PC-9 (cell line): ENCODE results near the gene CNTN6. TPM values are rescaled to one million over a fixed set of nuclear protein-coding genes. Genes with fewer than 3 reads are reported as not detected.

Source experiments
- BruUV-seq: library from RNA; stranded (reverse); fragments of 400-500 nt; replicated peaks from 2 replicates; lab custom pipeline; 2021; lab: Mats Ljungman, UMichigan
- CTCF ChIA-PET: fragments of 300-600 bp; sonication (Branson Sonifier 250); formaldehyde crosslinking; loops from one replicate; lab custom pipeline; 2022; ENCODE audit warnings: antibody characterized with exemption; lab: Charles Lee
- POLR2A ChIA-PET: fragments of 300-600 bp; sonication (Branson Sonifier 250); formaldehyde crosslinking; loops from one replicate; lab custom pipeline; 2022; ENCODE audit warnings: antibody characterized with exemption; ENCODE audit not compliant: unreplicated experiment; lab: Charles Lee
- DNase-seq, 2 experiments: peaks; one replicate each; pipeline versions ENCODE4 v3.0.0 to v3.0.0-alpha.2; 2015 to 2022; ENCODE audit warnings: mixed read lengths in 1 of 2
- H2AFZ ChIP-seq: fragments of 200-600 bp; sonication (generic); 2 replicates; pipeline ENCODE4 v1.8.1; 2017; ENCODE audit warnings: antibody characterized with exemption
- H3F3A ChIP-seq: fragments of 200-600 bp; sonication (generic); 2 replicates; pipeline ENCODE4 v1.8.1; 2017; ENCODE audit warnings: antibody characterized with exemption, mild to moderate bottlenecking, low read depth; ENCODE audit not compliant: insufficient read depth
- H3K27ac ChIP-seq: fragments of 200-600 bp; sonication (generic); 2 replicates; pipeline ENCODE4 v1.6.1; 2016; ENCODE audit warnings: mixed run types
- H3K27me3 ChIP-seq: fragments of 200-600 bp; sonication (generic); 2 replicates; pipeline ENCODE4 v1.6.1; 2016; ENCODE audit warnings: low read depth, mixed run types; ENCODE audit not compliant: insufficient read depth
- H3K36me3 ChIP-seq: fragments of 200-600 bp; sonication (generic); 2 replicates; pipeline ENCODE4 v1.6.1; 2016; ENCODE audit warnings: low read depth, mixed run types
- H3K4me1 ChIP-seq: fragments of 200-600 bp; sonication (generic); replicated peaks from 2 replicates; pipeline ENCODE4 v1.6.1; 2016; ENCODE audit warnings: mixed run types; ENCODE audit not compliant: insufficient read depth
- H3K4me2 ChIP-seq: fragments of 200-600 bp; sonication (generic); 2 replicates; pipeline ENCODE4 v1.6.1; 2017; ENCODE audit warnings: mixed run types
- H3K4me3 ChIP-seq: fragments of 200-600 bp; sonication (generic); 2 replicates; pipeline ENCODE4 v1.6.1; 2016; ENCODE audit warnings: mixed run types
- H3K79me2 ChIP-seq: fragments of 200-600 bp; sonication (generic); 2 replicates; pipeline ENCODE4 v1.6.1; 2017; ENCODE audit warnings: low read depth, mixed run types
- H3K9me2 ChIP-seq: fragments of 200-600 bp; sonication (generic); 2 replicates; pipeline ENCODE4 v1.8.1; 2017; ENCODE audit warnings: mild to moderate bottlenecking; ENCODE audit not compliant: insufficient read depth
- H3K9me3 ChIP-seq: fragments of 200-600 bp; sonication (generic); 2 replicates; pipeline ENCODE4 v1.8.1; 2016; ENCODE audit warnings: low read depth; ENCODE audit not compliant: insufficient read depth
- H4K20me1 ChIP-seq: fragments of 200-600 bp; sonication (generic); 2 replicates; pipeline ENCODE4 v1.8.1; 2017; ENCODE audit not compliant: insufficient read depth
- EZH2 ChIP-seq: fragments of 200-600 bp; sonication (generic); IDR thresholded peaks from 2 replicates; pipeline ENCODE4 v1.8.0; 2017; ENCODE audit warnings: antibody characterized with exemption, low read depth
- intact Hi-C: fragments of 100-400 bp; cut with micrococcal nuclease; formaldehyde crosslinking; loops from one replicate; pipeline ENCODE4 v1.10.0; 2022; ENCODE audit not compliant: unreplicated experiment
- total RNA-seq: library from RNA; stranded (reverse); gene quantifications from 2 replicates; pipeline ENCODE4 v1.2.3, GENCODE V29; 2021
- TF ChIP-seq, protein P1 (sequence below): fragments of 200-600 bp; sonication (generic); conservative IDR thresholded peaks from 2 replicates; pipeline ENCODE4 v1.6.1; 2017; ENCODE audit warnings: mixed run types, antibody characterized with exemption, mild to moderate bottlenecking, moderate library complexity

The CNTN6 gene
- total RNA-seq, 1 experiment from 2014 or later: not detected

DNA sequence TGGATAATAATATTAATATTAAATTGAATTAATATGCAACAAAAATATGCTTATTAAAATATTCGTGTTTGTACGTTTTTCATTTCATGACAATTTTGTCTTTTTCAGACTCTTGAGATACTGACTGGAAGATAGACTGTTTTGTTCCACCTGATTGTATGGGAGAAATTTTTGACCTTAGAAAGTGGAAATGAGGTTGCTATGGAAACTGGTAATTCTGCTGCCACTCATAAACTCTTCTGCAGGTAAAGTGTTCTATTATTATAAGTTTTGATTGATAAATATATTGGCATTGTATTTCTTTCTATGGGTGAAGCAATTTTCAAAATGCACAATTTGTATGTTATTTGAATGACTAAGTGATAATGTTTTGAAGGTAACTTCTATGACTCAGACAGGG is 55.0 kb downstream of the CNTN6 start:
- no peak for DNase-seq
- TF ChIP-seq, protein P1, sequence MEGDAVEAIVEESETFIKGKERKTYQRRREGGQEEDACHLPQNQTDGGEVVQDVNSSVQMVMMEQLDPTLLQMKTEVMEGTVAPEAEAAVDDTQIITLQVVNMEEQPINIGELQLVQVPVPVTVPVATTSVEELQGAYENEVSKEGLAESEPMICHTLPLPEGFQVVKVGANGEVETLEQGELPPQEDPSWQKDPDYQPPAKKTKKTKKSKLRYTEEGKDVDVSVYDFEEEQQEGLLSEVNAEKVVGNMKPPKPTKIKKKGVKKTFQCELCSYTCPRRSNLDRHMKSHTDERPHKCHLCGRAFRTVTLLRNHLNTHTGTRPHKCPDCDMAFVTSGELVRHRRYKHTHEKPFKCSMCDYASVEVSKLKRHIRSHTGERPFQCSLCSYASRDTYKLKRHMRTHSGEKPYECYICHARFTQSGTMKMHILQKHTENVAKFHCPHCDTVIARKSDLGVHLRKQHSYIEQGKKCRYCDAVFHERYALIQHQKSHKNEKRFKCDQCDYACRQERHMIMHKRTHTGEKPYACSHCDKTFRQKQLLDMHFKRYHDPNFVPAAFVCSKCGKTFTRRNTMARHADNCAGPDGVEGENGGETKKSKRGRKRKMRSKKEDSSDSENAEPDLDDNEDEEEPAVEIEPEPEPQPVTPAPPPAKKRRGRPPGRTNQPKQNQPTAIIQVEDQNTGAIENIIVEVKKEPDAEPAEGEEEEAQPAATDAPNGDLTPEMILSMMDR: no peak
- TF ChIP-seq EZH2: no peak
- no TSS peak for BruUV-seq
- Histone ChIP-seq H4K20me1 (no peaks in the 10 kb centered on the region), H3K4me2 (no peak overlapping the region), H3K36me3 (no peaks in the 10 kb centered on the region), H3K4me1 (no peaks in the 10 kb centered on the region), H3F3A (no peaks in the 10 kb centered on the region), H3K9me2 (no peaks in the 10 kb centered on the region), H2AFZ (no peak overlapping the region), H3K27ac (no peak overlapping the region), H3K79me2 (no peaks in the 10 kb centered on the region), H3K9me3 (no peaks in the 10 kb centered on the region), H3K4me3 (no peak overlapping the region), H3K27me3 (no peaks in the 10 kb centered on the region)
- intact Hi-C loops: no loop called here
- CTCF ChIA-PET: no interaction called here
- POLR2A ChIA-PET: no interaction called here

GRCh38 chr3:1164101-1164500 is 71.3 kb downstream of the CNTN6 start:
- Histone ChIP-seq H3K4me1 (no peaks in the 10 kb centered on the region), H2AFZ (no peak overlapping the region), H3K9me2 (no peaks in the 10 kb centered on the region), H4K20me1 (no peaks in the 10 kb centered on the region), H3K79me2 (no peaks in the 10 kb centered on the region), H3F3A (no peaks in the 10 kb centered on the region), H3K4me3 (no peak overlapping the region), H3K27ac (no peak overlapping the region), H3K36me3 (no peaks in the 10 kb centered on the region), H3K4me2 (no peak overlapping the region), H3K27me3 (no peaks in the 10 kb centered on the region), H3K9me3 (no peaks in the 10 kb centered on the region)
- TF ChIP-seq, protein P1: no peak
- TF ChIP-seq EZH2: no peak
- BruUV-seq: no TSS peak
- intact Hi-C loops: no loop called here
- ChIA-PET POLR2A (no interaction called here), CTCF (no interaction called here)
- DNase-seq: no peak

DNA sequence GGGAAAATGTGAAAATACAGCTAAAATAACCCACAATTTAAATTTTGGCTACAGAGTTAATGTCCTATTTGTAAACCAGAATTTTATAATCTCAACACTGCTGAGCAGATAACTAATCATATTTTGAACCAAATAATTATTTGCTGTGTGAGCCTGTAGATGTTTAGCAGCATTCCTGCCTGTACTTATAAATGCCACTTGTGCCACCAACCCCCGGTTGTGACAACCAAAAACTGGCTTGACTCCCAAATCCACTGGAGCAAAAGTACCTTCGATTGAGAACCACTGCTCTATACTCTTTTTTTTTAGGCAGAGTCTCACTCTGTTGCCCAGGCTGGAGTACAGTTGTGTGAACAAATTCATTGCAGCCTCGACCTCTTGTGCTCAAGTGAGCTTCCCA is 78.5 kb downstream of the CNTN6 start:
- no peaks in the 10 kb centered on the region for H3K9me3 ChIP-seq
- ChIA-PET CTCF (no interaction called here), POLR2A (no interaction called here)
- no peak for DNase-seq
- H3K4me3 ChIP-seq: no peak overlapping the region
- intact Hi-C loops: no loop called here
- no peaks in the 10 kb centered on the region for H3K36me3 ChIP-seq
- H3K9me2 ChIP-seq: no peaks in the 10 kb centered on the region
- H3K79me2 ChIP-seq: no peaks in the 10 kb centered on the region
- no peak overlapping the region for H3K27ac ChIP-seq
- H3K4me2 ChIP-seq: no peak overlapping the region
- H3K27me3 ChIP-seq: no peaks in the 10 kb centered on the region
- TF ChIP-seq, protein P1: no peak
- no peak for TF ChIP-seq EZH2
- H3K4me1 ChIP-seq: no peaks in the 10 kb centered on the region
- no peaks in the 10 kb centered on the region for H3F3A ChIP-seq
- no peaks in the 10 kb centered on the region for H4K20me1 ChIP-seq
- H2AFZ ChIP-seq: no peak overlapping the region
- no TSS peak for BruUV-seq
